Liver (tissue), 9 donors: ENCODE results near the gene EHBP1. TPM values are rescaled to one million over a fixed set of nuclear protein-coding genes. Genes with fewer than 3 reads are reported as not detected.

Source experiments
- DNase-seq: peaks from one replicate; pipeline ENCODE4 v3.0.0-alpha.2; 2017; ENCODE audit warnings: low spot score
- H3K27ac ChIP-seq, 2 donors: one replicate each; pipeline ENCODE4 v1.7.0; 2013; ENCODE audit warnings: inconsistent platforms in 2 of 2, low read length in 2 of 2, control low read depth in 1 of 2, low read depth in 1 of 2, mild to moderate bottlenecking in 1 of 2
- H3K27me3 ChIP-seq, 4 donors: one replicate each; pipeline versions ENCODE4 v1.6.1 to v1.7.0; 2013; ENCODE audit warnings: low read length in 3 of 4, inconsistent platforms in 1 of 4, mild to moderate bottlenecking in 1 of 4, moderate library complexity in 1 of 4; ENCODE audit not compliant: control insufficient read depth in 4 of 4, insufficient read depth in 4 of 4
- H3K36me3 ChIP-seq, 4 donors: one replicate each; pipeline versions ENCODE4 v1.6.1 to v1.7.0; 2013; ENCODE audit warnings: low read length in 3 of 4, mild to moderate bottlenecking in 3 of 4, low read depth in 1 of 4, moderate library complexity in 1 of 4; ENCODE audit not compliant: control insufficient read depth in 4 of 4, insufficient read depth in 3 of 4
- H3K4me1 ChIP-seq, 4 donors: one replicate each; pipeline versions ENCODE4 v1.6.1 to v1.7.0; 2013; ENCODE audit warnings: low read length in 3 of 4, mild to moderate bottlenecking in 3 of 4, moderate library complexity in 1 of 4; ENCODE audit not compliant: control insufficient read depth in 4 of 4, insufficient read depth in 4 of 4
- H3K4me3 ChIP-seq, 3 donors: one replicate each; pipeline versions ENCODE4 v1.6.1 to v1.7.0; 2013; ENCODE audit warnings: low read length in 3 of 3, control low read depth in 1 of 3, low read depth in 1 of 3, mild to moderate bottlenecking in 1 of 3
- H3K9ac ChIP-seq, 2 donors: one replicate each; pipeline ENCODE4 v1.7.0; 2013; ENCODE audit warnings: low read length in 2 of 2, mild to moderate bottlenecking in 2 of 2, moderate library complexity in 2 of 2, control low read depth in 1 of 2, low read depth in 1 of 2
- H3K9me3 ChIP-seq, 4 donors: one replicate each; pipeline versions ENCODE4 v1.6.1 to v1.7.0; 2013; ENCODE audit warnings: low read length in 3 of 4; ENCODE audit not compliant: control insufficient read depth in 4 of 4
- ATF3 ChIP-seq: IDR thresholded peaks from 2 replicates; pipeline ENCODE4 v1.6.1; 2016; ENCODE audit warnings: antibody characterized with exemption
- EGR1 ChIP-seq, 2 donors: IDR thresholded peaks; 2 replicates each; pipeline ENCODE4 v1.6.1; 2016 to 2018; ENCODE audit warnings: antibody characterized with exemption in 2 of 2, low read depth in 2 of 2
- FOXA1 ChIP-seq: IDR thresholded peaks from 2 replicates; pipeline ENCODE4 v1.6.1; 2016; ENCODE audit warnings: antibody characterized with exemption
- FOXA2 ChIP-seq: IDR thresholded peaks from 2 replicates; pipeline ENCODE4 v1.6.1; 2016; ENCODE audit warnings: antibody characterized with exemption
- GABPA ChIP-seq, 2 donors: IDR thresholded peaks in 1 of 2; conservative IDR thresholded peaks in 1 of 2; 2 replicates each; pipeline ENCODE4 v1.6.1; 2016; ENCODE audit warnings: antibody characterized with exemption in 2 of 2, mild to moderate bottlenecking in 1 of 2, moderate library complexity in 1 of 2
- HNF4A ChIP-seq, 2 donors: conservative IDR thresholded peaks; 2 replicates each; pipeline ENCODE4 v1.6.1; 2016; ENCODE audit warnings: antibody characterized with exemption in 2 of 2, mild to moderate bottlenecking in 2 of 2
- HNF4G ChIP-seq: IDR thresholded peaks from 2 replicates; pipeline ENCODE4 v1.6.1; 2016; ENCODE audit warnings: antibody characterized with exemption
- JUND ChIP-seq, 2 donors: IDR thresholded peaks; 2 replicates each; pipeline ENCODE4 v1.6.1; 2016; ENCODE audit warnings: antibody characterized with exemption in 2 of 2
- MAX ChIP-seq: IDR thresholded peaks from 2 replicates; pipeline ENCODE4 v1.6.1; 2016; ENCODE audit warnings: antibody characterized with exemption
- NR2F2 ChIP-seq: IDR thresholded peaks from 2 replicates; pipeline ENCODE4 v1.6.1; 2016; ENCODE audit warnings: antibody characterized with exemption
- RAD21 ChIP-seq, 2 donors: IDR thresholded peaks; 2 replicates each; pipeline ENCODE4 v1.6.1; 2016; ENCODE audit warnings: antibody characterized with exemption in 2 of 2, mild to moderate bottlenecking in 2 of 2
- REST ChIP-seq: IDR thresholded peaks from 2 replicates; pipeline ENCODE4 v1.6.1; 2016; ENCODE audit warnings: antibody characterized with exemption, mild to moderate bottlenecking
- RXRA ChIP-seq, 2 donors: IDR thresholded peaks; 2 replicates each; pipeline ENCODE4 v1.6.1; 2017 to 2018; ENCODE audit warnings: antibody characterized with exemption in 2 of 2, mild to moderate bottlenecking in 1 of 2
- SP1 ChIP-seq: IDR thresholded peaks from 2 replicates; pipeline ENCODE4 v1.6.1; 2018; ENCODE audit warnings: antibody characterized with exemption, mild to moderate bottlenecking
- TAF1 ChIP-seq: conservative IDR thresholded peaks from 2 replicates; pipeline ENCODE4 v1.6.1; 2016; ENCODE audit warnings: antibody characterized with exemption, mild to moderate bottlenecking
- YY1 ChIP-seq: IDR thresholded peaks from 2 replicates; pipeline ENCODE4 v1.6.1; 2016; ENCODE audit warnings: antibody characterized with exemption, mild to moderate bottlenecking
- WGBS: extraction: QIAGEN DNeasy Blood & Tissue Kit; methylation state at CpG from one replicate; pipeline ENCODE4 v1.1.7; 2013; 5-methylcytosine and 5-hydroxymethylcytosine counted together
- polyA plus RNA-seq, 2 donors: library from polyadenylated mRNA; stranded (reverse) in 1 of 2; unstranded in 1 of 2; fragments of 200-250 nt in 1 of 2; fragments of >200 nt in 1 of 2; fragmentation: Nextera tagmentation in 1 of 2; extraction: Ambion mirVana in 1 of 2; gene quantifications; one replicate each; pipeline versions ENCODE4 v1.2.1 to v1.2.3, GENCODE V29; 2013 to 2015
- total RNA-seq, 2 donors: library from RNA; depleted of rRNA; stranded (reverse); fragments of >200 nt; gene quantifications; one replicate each; pipeline ENCODE4 v1.2.3, GENCODE V29; 2014
- donor health status: healthy.
- donor health status: healthy.
- donor health status: healthy.
- donor health status: healthy.
- donor health status: healthy.

Gene EHBP1
- total and polyA plus RNA-seq, 4 donors = 16.6 to 85.8 (median 24.4) TPM

- Histone ChIP-seq H3K4me1 (no peaks in the 10 kb centered on the region), H3K27ac (no peak overlapping the region), H3K9ac (no peak overlapping the region), H3K27me3 (no peaks in the 10 kb centered on the region), H3K9me3 (no peaks in the 10 kb centered on the region), H3K36me3 (no peaks in the 10 kb centered on the region), H3K4me3 (no peak overlapping the region)
- 38% methylated on average over 1 of the region's 1 CpG for WGBS
- no peak for DNase-seq
- TF ChIP-seq EGR1 (IDR thresholded peaks at IDR 0.05; ENCODE audit: low read depth in 2 of 2) = no peak
- TF ChIP-seq SP1 = no peak
- no peak for TF ChIP-seq JUND (IDR thresholded peaks at IDR 0.05)
- TF ChIP-seq FOXA2 = no peak
- no peak for TF ChIP-seq FOXA1
- no peak for TF ChIP-seq MAX
- TF ChIP-seq REST = no peak
- no peak for TF ChIP-seq ATF3
- no peak for TF ChIP-seq RAD21 (IDR thresholded peaks at IDR 0.05)
- TF ChIP-seq HNF4A (conservative IDR thresholded peaks at IDR 0.05) = no peak
- TF ChIP-seq YY1 = no peak
- no peak for TF ChIP-seq NR2F2
These were observed 381.2 kb downstream of the EHBP1 start for GRCh38 chr2:63086687-63087086.

GRCh38 chr2:63092401-63092800 lies 386.9 kb downstream of the EHBP1 start:
- H3K36me3 ChIP-seq = no peaks in the 10 kb centered on the region
- TF ChIP-seq HNF4G (no peak), TAF1 (no peak), GABPA (IDR thresholded peaks at IDR 0.05 in 1 of 2, conservative IDR thresholded peaks at IDR 0.05 in 1 of 2) (no peak), RXRA (IDR thresholded peaks at IDR 0.05) (no peak), HNF4A (conservative IDR thresholded peaks at IDR 0.05) (no peak), ATF3 (no peak), EGR1 (IDR thresholded peaks at IDR 0.05; ENCODE audit: low read depth in 2 of 2) (no peak)
- no peak for DNase-seq
- H3K9me3 ChIP-seq = no peaks in the 10 kb centered on the region
- H3K4me1 ChIP-seq = no peaks in the 10 kb centered on the region
- WGBS = 68% methylated on average over 1 of the region's 1 CpG
- no peak overlapping the region for H3K4me3 ChIP-seq
- no peak overlapping the region for H3K27ac ChIP-seq
- no peak overlapping the region for H3K9ac ChIP-seq
- no peaks in the 10 kb centered on the region for H3K27me3 ChIP-seq

- Histone ChIP-seq H3K36me3 (no peaks in the 10 kb centered on the region), H3K4me3 (no peak overlapping the region), H3K27me3 (no peaks in the 10 kb centered on the region), H3K9ac (no peak overlapping the region), H3K9me3 (no peaks in the 10 kb centered on the region), H3K27ac (no peak overlapping the region), H3K4me1 (no peaks in the 10 kb centered on the region)
- no peak for DNase-seq
- TF ChIP-seq TAF1 (no peak), MAX (no peak), REST (no peak)
- 1% methylated on average over 1 of the region's 1 CpG for WGBS
These were observed 387.3 kb downstream of the EHBP1 start for GRCh38 chr2:63092857-63093256.
